ENCODE results near the gene ANKLE2.

DNA sequence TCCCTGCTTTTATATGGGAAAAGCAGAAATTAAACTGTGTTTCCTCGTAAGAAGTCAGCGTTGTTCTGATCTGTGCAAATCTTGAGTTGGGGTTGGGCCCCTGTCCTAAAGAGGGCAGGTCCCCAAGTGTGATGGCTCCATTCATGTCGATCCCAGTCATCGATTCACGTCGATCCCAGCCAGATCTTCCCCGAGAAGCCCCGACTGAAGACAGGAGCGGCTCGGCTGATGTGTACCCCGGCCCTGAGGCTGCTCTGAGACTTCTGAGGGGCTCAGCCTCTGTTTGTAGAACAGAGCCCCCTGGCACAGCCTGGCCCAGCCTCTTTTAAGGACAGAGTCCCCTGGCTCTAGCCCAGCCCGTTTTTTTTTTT lies 41.7 kb downstream of the ANKLE2 start:
- TF ChIP-seq, protein P1, sequence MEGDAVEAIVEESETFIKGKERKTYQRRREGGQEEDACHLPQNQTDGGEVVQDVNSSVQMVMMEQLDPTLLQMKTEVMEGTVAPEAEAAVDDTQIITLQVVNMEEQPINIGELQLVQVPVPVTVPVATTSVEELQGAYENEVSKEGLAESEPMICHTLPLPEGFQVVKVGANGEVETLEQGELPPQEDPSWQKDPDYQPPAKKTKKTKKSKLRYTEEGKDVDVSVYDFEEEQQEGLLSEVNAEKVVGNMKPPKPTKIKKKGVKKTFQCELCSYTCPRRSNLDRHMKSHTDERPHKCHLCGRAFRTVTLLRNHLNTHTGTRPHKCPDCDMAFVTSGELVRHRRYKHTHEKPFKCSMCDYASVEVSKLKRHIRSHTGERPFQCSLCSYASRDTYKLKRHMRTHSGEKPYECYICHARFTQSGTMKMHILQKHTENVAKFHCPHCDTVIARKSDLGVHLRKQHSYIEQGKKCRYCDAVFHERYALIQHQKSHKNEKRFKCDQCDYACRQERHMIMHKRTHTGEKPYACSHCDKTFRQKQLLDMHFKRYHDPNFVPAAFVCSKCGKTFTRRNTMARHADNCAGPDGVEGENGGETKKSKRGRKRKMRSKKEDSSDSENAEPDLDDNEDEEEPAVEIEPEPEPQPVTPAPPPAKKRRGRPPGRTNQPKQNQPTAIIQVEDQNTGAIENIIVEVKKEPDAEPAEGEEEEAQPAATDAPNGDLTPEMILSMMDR (optimal IDR thresholded peaks at IDR 0.05 in 1 of 3, IDR thresholded peaks at IDR 0.05 in 1 of 3, conservative IDR thresholded peaks at IDR 0.05 in 1 of 3; ENCODE audit: extremely low read depth in 1 of 3, insufficient read depth in 2 of 3, low read length in 3 of 3) = no peak
- TF ChIP-seq EZH2 (IDR thresholded peaks at IDR 0.05; ENCODE audit: low read length) = no peak

Measured in keratinocyte (primary cell).